Neutrophil (primary cell): ENCODE data around the gene CLSTN2.

ENCODE experiments used
- H3K27ac ChIP-seq: fragments of 200-600 bp; sonication (generic); 2 replicates; pipeline ENCODE4 v1.5.1; 2016; ENCODE audit warnings: mild to moderate bottlenecking, moderate library complexity
- H3K27me3 ChIP-seq: fragments of 200-600 bp; sonication (generic); 2 replicates; pipeline ENCODE4 v1.6.0; 2016; ENCODE audit warnings: mild to moderate bottlenecking
- H3K36me3 ChIP-seq: fragments of 200-600 bp; sonication (generic); 2 replicates; pipeline ENCODE4 v1.5.1; 2017
- H3K4me1 ChIP-seq, 2 experiments: fragments of 200-600 bp in 1 of 2; sonication (generic) in 1 of 2; 1 replicate in 1 of 2; 2 replicates in 1 of 2; pipeline versions ENCODE4 v1.5.1 to v1.6.1; 2013 to 2016; ENCODE audit warnings: low read depth in 1 of 2, low read length in 1 of 2, mild to moderate bottlenecking in 1 of 2, moderate library complexity in 1 of 2; ENCODE audit not compliant: control insufficient read depth in 1 of 2, insufficient read depth in 1 of 2
- H3K4me3 ChIP-seq, 2 experiments: fragments of 200-600 bp in 1 of 2; sonication (generic) in 1 of 2; 1 replicate in 1 of 2; 2 replicates in 1 of 2; pipeline ENCODE4 v1.5.1; 2013 to 2016; ENCODE audit warnings: low read depth in 1 of 2, low read length in 1 of 2, mild to moderate bottlenecking in 1 of 2, moderate library complexity in 1 of 2
- H3K9me3 ChIP-seq: fragments of 200-600 bp; sonication (generic); 2 replicates; pipeline ENCODE4 v1.5.1; 2016
- TF ChIP-seq, protein P1 (sequence below): fragments of 200-600 bp; sonication (generic); IDR thresholded peaks from 2 replicates; pipeline ENCODE4 v1.5.1; 2016; ENCODE audit warnings: antibody characterized with exemption

The CLSTN2 gene

DNA sequence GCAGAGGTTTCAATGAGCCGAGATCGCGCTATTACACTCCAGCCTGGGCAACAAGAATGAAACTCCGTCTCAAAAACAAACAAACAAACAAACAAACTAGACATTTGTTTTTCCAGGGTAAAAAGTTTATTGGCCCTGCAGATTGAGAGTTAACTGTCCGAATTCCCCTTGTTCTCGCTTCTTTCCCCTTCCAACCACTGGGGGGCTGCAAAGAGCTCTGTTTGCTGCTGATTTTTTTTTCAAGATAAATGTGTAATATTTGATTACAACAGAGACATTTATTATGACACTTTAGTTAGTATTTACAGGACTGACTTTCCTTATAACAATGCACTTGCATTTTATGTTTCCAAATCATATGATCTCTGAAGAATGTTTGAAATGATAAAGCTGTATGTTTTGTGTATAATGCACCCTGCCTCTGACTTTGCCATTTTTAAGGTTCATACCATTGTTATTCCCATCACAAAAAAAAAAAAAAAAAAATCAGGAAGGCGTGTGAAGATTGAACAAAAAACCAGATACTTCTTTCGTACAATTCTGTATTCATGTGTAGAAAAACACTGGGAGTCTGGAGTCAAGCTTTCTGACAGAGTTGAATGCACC, 2.8 kb downstream of the CLSTN2 start:
- no peaks in the 10 kb centered on the region for H3K36me3 ChIP-seq
- H3K4me3 ChIP-seq: no peak overlapping the region
- H3K27me3 ChIP-seq: peaks cover 78% of the 10 kb centered on the region
- H3K9me3 ChIP-seq: no peaks in the 10 kb centered on the region
- TF ChIP-seq, protein P1, sequence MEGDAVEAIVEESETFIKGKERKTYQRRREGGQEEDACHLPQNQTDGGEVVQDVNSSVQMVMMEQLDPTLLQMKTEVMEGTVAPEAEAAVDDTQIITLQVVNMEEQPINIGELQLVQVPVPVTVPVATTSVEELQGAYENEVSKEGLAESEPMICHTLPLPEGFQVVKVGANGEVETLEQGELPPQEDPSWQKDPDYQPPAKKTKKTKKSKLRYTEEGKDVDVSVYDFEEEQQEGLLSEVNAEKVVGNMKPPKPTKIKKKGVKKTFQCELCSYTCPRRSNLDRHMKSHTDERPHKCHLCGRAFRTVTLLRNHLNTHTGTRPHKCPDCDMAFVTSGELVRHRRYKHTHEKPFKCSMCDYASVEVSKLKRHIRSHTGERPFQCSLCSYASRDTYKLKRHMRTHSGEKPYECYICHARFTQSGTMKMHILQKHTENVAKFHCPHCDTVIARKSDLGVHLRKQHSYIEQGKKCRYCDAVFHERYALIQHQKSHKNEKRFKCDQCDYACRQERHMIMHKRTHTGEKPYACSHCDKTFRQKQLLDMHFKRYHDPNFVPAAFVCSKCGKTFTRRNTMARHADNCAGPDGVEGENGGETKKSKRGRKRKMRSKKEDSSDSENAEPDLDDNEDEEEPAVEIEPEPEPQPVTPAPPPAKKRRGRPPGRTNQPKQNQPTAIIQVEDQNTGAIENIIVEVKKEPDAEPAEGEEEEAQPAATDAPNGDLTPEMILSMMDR: no peak
- H3K27ac ChIP-seq: no peak overlapping the region
- no peaks in the 10 kb centered on the region for H3K4me1 ChIP-seq

- Histone ChIP-seq H3K36me3 (no peaks in the 10 kb centered on the region), H3K27ac (no peak overlapping the region), H3K4me3 (no peak overlapping the region), H3K27me3 (peaks cover 59% of the 10 kb centered on the region), H3K9me3 (no peaks in the 10 kb centered on the region), H3K4me1 (no peaks in the 10 kb centered on the region)
- TF ChIP-seq, protein P1: no peak
Observed at GRCh38 chr3:139939681-139940190, 4.8 kb downstream of the CLSTN2 start.

- Histone ChIP-seq H3K4me3 (no peak overlapping the region), H3K4me1 (no peaks in the 10 kb centered on the region), H3K36me3 (no peaks in the 10 kb centered on the region), H3K27ac (no peak overlapping the region), H3K9me3 (no peaks in the 10 kb centered on the region), H3K27me3 (peaks cover 50% of the 10 kb centered on the region)
- TF ChIP-seq, protein P1: no peak
Observed at GRCh38 chr3:139940622-139941021, 5.6 kb downstream of the CLSTN2 start.

- no peaks in the 10 kb centered on the region for H3K9me3 ChIP-seq
- no peak overlapping the region for H3K4me3 ChIP-seq
- H3K27ac ChIP-seq: no peak overlapping the region
- TF ChIP-seq, protein P1: no peak
- no peaks in the 10 kb centered on the region for H3K36me3 ChIP-seq
- peaks cover 40% of the 10 kb centered on the region for H3K27me3 ChIP-seq
- H3K4me1 ChIP-seq: no peaks in the 10 kb centered on the region
Observed at GRCh38 chr3:139941580-139941979, 6.6 kb downstream of the CLSTN2 start.

DNA sequence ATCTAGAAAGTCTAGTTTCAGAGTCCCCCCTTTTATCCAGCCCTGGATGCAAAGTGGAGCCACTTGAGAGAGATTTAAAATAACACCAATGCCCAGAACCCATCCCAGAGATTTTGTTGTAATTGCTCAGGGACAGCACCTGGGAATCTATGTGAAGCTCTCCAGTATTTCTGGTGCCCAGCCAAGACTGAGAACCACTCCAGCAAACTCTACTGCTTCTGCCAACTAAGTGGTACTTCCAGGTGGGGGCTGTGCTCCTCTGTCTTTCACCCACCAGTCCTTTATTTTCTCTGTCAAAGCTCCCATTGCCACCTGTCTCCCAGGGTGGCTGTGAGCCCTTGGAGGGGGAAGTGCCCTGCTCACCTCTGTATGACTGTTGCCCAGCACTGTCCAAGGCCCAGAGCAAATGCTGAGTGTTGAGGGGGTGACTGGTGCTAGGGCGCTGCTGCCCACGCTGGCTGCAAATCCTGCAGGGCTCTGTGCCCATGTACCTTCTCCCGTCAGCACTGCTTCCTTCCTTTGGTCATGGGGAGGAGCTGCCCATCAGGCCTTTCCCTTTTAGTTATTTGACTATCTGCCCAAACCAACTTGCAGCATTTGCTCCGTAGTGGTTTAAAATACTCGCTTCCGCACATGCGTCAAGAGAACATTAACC, 9.4 kb downstream of the CLSTN2 start:
- no peak overlapping the region for H3K27ac ChIP-seq
- H3K9me3 ChIP-seq: no peaks in the 10 kb centered on the region
- no peak overlapping the region for H3K4me3 ChIP-seq
- H3K4me1 ChIP-seq: no peaks in the 10 kb centered on the region
- TF ChIP-seq, protein P1: no peak
- no peaks in the 10 kb centered on the region for H3K36me3 ChIP-seq
- peaks cover 20% of the 10 kb centered on the region for H3K27me3 ChIP-seq
